Measurements from ENCODE around the gene ZNF385C. TPM values are rescaled to one million over a fixed set of nuclear protein-coding genes. Genes with fewer than 3 reads are reported as not detected.

The ZNF385C gene
- total RNA-seq, 4 donors from 2014 or later: 0.47 to 1.9 (median 0.68) TPM

GRCh38 chr17:42138749-42139492 lies 40.6 kb upstream of the ZNF385C start:
- 85% methylated on average over 6 of the region's 7 CpGs for WGBS
- Histone ChIP-seq H3K36me3 (peaks cover 11% of the 10 kb centered on the region), H3K4me1 (peaks cover 61% of the 10 kb centered on the region), H3K27ac (no peak overlapping the region), H3K4me3 (no peak overlapping the region), H3K9me3 (no peaks in the 10 kb centered on the region), H3K27me3 (no peaks in the 10 kb centered on the region)
- DNase-seq (ENCODE audit: low spot score in 2 of 2): no peak
- TF ChIP-seq CTCF (IDR thresholded peaks at IDR 0.05): no peak
- TF ChIP-seq EP300 (IDR thresholded peaks at IDR 0.05): no peak
- no peak for TF ChIP-seq POLR2A (IDR thresholded peaks at IDR 0.05)

GRCh38 chr17:42136654-42137051 lies 38.4 kb upstream of the ZNF385C start:
- Histone ChIP-seq H3K36me3 (peaks cover 6% of the 10 kb centered on the region), H3K4me1 (peaks cover 68% of the 10 kb centered on the region), H3K27me3 (no peaks in the 10 kb centered on the region), H3K27ac (no peak overlapping the region), H3K4me3 (no peak overlapping the region), H3K9me3 (no peaks in the 10 kb centered on the region)
- DNase-seq (ENCODE audit: low spot score in 2 of 2): no peak
- TF ChIP-seq POLR2A (IDR thresholded peaks at IDR 0.05) (no peak), POLR2AphosphoS5 (IDR thresholded peaks at IDR 0.05) (no peak), CTCF (IDR thresholded peaks at IDR 0.05) (no peak), EP300 (IDR thresholded peaks at IDR 0.05) (no peak)
- WGBS: 85% methylated on average over 3 of the region's 3 CpGs

- Histone ChIP-seq H3K36me3 (peaks cover 4% of the 10 kb centered on the region), H3K27me3 (no peaks in the 10 kb centered on the region), H3K4me3 (no peak overlapping the region), H3K9me3 (no peaks in the 10 kb centered on the region), H3K27ac (peak overlapping the region; percentile 46), H3K4me1 (peaks cover 73% of the 10 kb centered on the region)
- 62% methylated on average over 15 of the region's 15 CpGs for WGBS
- TF ChIP-seq POLR2A (IDR thresholded peaks at IDR 0.05) (no peak), CTCF (IDR thresholded peaks at IDR 0.05) (no peak), POLR2AphosphoS5 (IDR thresholded peaks at IDR 0.05) (peak in 1 of 3 donors; percentile 26), EP300 (IDR thresholded peaks at IDR 0.05) (no peak)
- DNase-seq (ENCODE audit: low spot score in 2 of 2): no peak
These were observed 37.7 kb upstream of the ZNF385C start for GRCh38 chr17:42135664-42136653.

GRCh38 chr17:42135151-42135550 lies 36.9 kb upstream of the ZNF385C start:
- Histone ChIP-seq H3K27ac (peak overlapping the region; percentile 46), H3K36me3 (peaks cover 7% of the 10 kb centered on the region), H3K4me1 (peaks cover 81% of the 10 kb centered on the region), H3K9me3 (no peaks in the 10 kb centered on the region), H3K4me3 (no peak overlapping the region), H3K27me3 (no peaks in the 10 kb centered on the region)
- no peak for DNase-seq (ENCODE audit: low spot score in 2 of 2)
- 88% methylated on average over 6 of the region's 6 CpGs for WGBS
- TF ChIP-seq CTCF (IDR thresholded peaks at IDR 0.05): no peak
- TF ChIP-seq POLR2AphosphoS5 (IDR thresholded peaks at IDR 0.05): no peak
- TF ChIP-seq POLR2A (IDR thresholded peaks at IDR 0.05): no peak
- TF ChIP-seq EP300 (IDR thresholded peaks at IDR 0.05): no peak
